K562 treated with DMSO at 1 percent for 24 hours (cell line): Measurements from ENCODE around the gene PRMT9. TPM values are rescaled to one million over a fixed set of nuclear protein-coding genes. Genes with fewer than 3 reads are reported as not detected.

ENCODE experiments used
- total RNA-seq: library from RNA; unstranded; fragments of 300-600 nt; gene quantifications from 2 replicates; pipeline ENCODE4 v1.2.3, GENCODE V29; 2022; ENCODE audit warnings: low read depth; ENCODE audit not compliant: insufficient read depth

PRMT9 gene
- total RNA-seq = 4.5 and 4.9 TPM in 2 replicates

GRCh38 chr4:147683717-147684700 lies at the start of gene PRMT9:
Gene PRMT9 (minus strand): TSS chr4:147684163. CDS start chr4:147683987, 176 bp downstream.

GRCh38 chr4:147731580-147732517 lies 47.9 kb upstream of the PRMT9 start, which contains the start of gene ARHGAP10:
Gene ARHGAP10 (plus strand): TSS chr4:147732088. CDS start chr4:147732302, 214 bp downstream.

GRCh38 chr4:147617173-147617840 lies 66.7 kb downstream of the PRMT9 start, which contains the start of gene TMEM184C:
Gene TMEM184C (plus strand): TSS chr4:147617397. CDS start chr4:147617957, 560 bp downstream.

Other genes starting within 250 kb of the PRMT9 start
- not detected in 2 replicates for gene EDNRA, start 203.1 kb downstream of the PRMT9 start, total RNA-seq
- 14.5 and 15.9 TPM in 2 replicates for gene TMEM184C, start 66.8 kb downstream of the PRMT9 start, total RNA-seq
- 0.27 and 0.67 TPM in 2 replicates for gene ARHGAP10, start 47.9 kb upstream of the PRMT9 start, total RNA-seq